ENCODE data around the gene SLC6A2. TPM values are rescaled to one million over a fixed set of nuclear protein-coding genes. Genes with fewer than 3 reads are reported as not detected.
"Not testable (repeated sequence)": the region's sequence is repeated elsewhere in the genome, so short reads cannot be mapped to it uniquely, and the experiment has no call there.

The SLC6A2 gene
- polyA plus RNA-seq, 1 donor = 0.12 TPM

- DNase-seq = no peak
- Histone ChIP-seq H3K4me1 (ENCODE audit: control insufficient read depth, insufficient read depth, low read length) (no peaks in the 10 kb centered on the region), H3K27me3 (ENCODE audit: control insufficient read depth, insufficient read depth, low read length) (no peaks in the 10 kb centered on the region), H3K36me3 (ENCODE audit: control insufficient read depth, insufficient read depth, low read length) (no peaks in the 10 kb centered on the region), H3K9me3 (ENCODE audit: control insufficient read depth, low read depth, low read length) (no peaks in the 10 kb centered on the region), H3K27ac (ENCODE audit: low read length) (no peak overlapping the region), H3K4me3 (ENCODE audit: low read length) (no peak overlapping the region)
- no CpG with 5 or more reads among the region's 4 CpGs for WGBS (ENCODE audit: insufficient coverage, low lambda C conversion rate)
Measured at GRCh38 chr16:55736671-55737070, 80.9 kb downstream of the SLC6A2 start.

GRCh38 chr16:55737318-55737717 lies 81.5 kb downstream of the SLC6A2 start:
- H3K4me3 ChIP-seq (ENCODE audit: low read length) = no peak overlapping the region
- H3K27me3 ChIP-seq (ENCODE audit: control insufficient read depth, insufficient read depth, low read length) = no peaks in the 10 kb centered on the region
- H3K36me3 ChIP-seq (ENCODE audit: control insufficient read depth, insufficient read depth, low read length) = no peaks in the 10 kb centered on the region
- H3K27ac ChIP-seq (ENCODE audit: low read length) = no peak overlapping the region
- H3K9me3 ChIP-seq (ENCODE audit: control insufficient read depth, low read depth, low read length) = no peaks in the 10 kb centered on the region
- no peaks in the 10 kb centered on the region for H3K4me1 ChIP-seq (ENCODE audit: control insufficient read depth, insufficient read depth, low read length)
- no CpG with 5 or more reads among the region's 3 CpGs for WGBS (ENCODE audit: insufficient coverage, low lambda C conversion rate)
- no peak for DNase-seq

GRCh38 chr16:55737966-55738365 lies 82.2 kb downstream of the SLC6A2 start:
- no peak overlapping the region for H3K4me3 ChIP-seq (ENCODE audit: low read length)
- H3K27me3 ChIP-seq (ENCODE audit: control insufficient read depth, insufficient read depth, low read length) = no peaks in the 10 kb centered on the region
- DNase-seq = no peak
- H3K4me1 ChIP-seq (ENCODE audit: control insufficient read depth, insufficient read depth, low read length) = no peaks in the 10 kb centered on the region
- no peak overlapping the region for H3K27ac ChIP-seq (ENCODE audit: low read length)
- no peaks in the 10 kb centered on the region for H3K36me3 ChIP-seq (ENCODE audit: control insufficient read depth, insufficient read depth, low read length)
- WGBS (ENCODE audit: insufficient coverage, low lambda C conversion rate) = 86% methylated on average over 1 of the region's 9 CpGs
- no peaks in the 10 kb centered on the region for H3K9me3 ChIP-seq (ENCODE audit: control insufficient read depth, low read depth, low read length)

- Histone ChIP-seq H3K27me3 (ENCODE audit: control insufficient read depth, insufficient read depth, low read length) (peaks cover 3% of the 10 kb centered on the region), H3K4me1 (ENCODE audit: control insufficient read depth, insufficient read depth, low read length) (no peaks in the 10 kb centered on the region), H3K9me3 (ENCODE audit: control insufficient read depth, low read depth, low read length) (no peaks in the 10 kb centered on the region), H3K27ac (ENCODE audit: low read length) (no peak overlapping the region), H3K4me3 (ENCODE audit: low read length) (no peak overlapping the region), H3K36me3 (ENCODE audit: control insufficient read depth, insufficient read depth, low read length) (no peaks in the 10 kb centered on the region)
- no peak for DNase-seq
- 50% methylated on average over 2 of the region's 4 CpGs for WGBS (ENCODE audit: insufficient coverage, low lambda C conversion rate)
Measured at GRCh38 chr16:55746081-55746480, 90.3 kb downstream of the SLC6A2 start.

GRCh38 chr16:55747785-55748184 lies 92.0 kb downstream of the SLC6A2 start:
- no peak overlapping the region for H3K4me3 ChIP-seq (ENCODE audit: low read length)
- H3K27me3 ChIP-seq (ENCODE audit: control insufficient read depth, insufficient read depth, low read length) = peaks cover 3% of the 10 kb centered on the region
- no peaks in the 10 kb centered on the region for H3K36me3 ChIP-seq (ENCODE audit: control insufficient read depth, insufficient read depth, low read length)
- no peak for DNase-seq
- no peaks in the 10 kb centered on the region for H3K4me1 ChIP-seq (ENCODE audit: control insufficient read depth, insufficient read depth, low read length)
- 100% methylated on average over 1 of the region's 4 CpGs for WGBS (ENCODE audit: insufficient coverage, low lambda C conversion rate)
- H3K27ac ChIP-seq (ENCODE audit: low read length) = no peak overlapping the region
- no peaks in the 10 kb centered on the region for H3K9me3 ChIP-seq (ENCODE audit: control insufficient read depth, low read depth, low read length)

GRCh38 chr16:55752465-55753144 lies 96.8 kb downstream of the SLC6A2 start:
- WGBS (ENCODE audit: insufficient coverage, low lambda C conversion rate) = no CpG with 5 or more reads among the region's 5 CpGs
- H3K9me3 ChIP-seq (ENCODE audit: control insufficient read depth, low read depth, low read length); H3K36me3 ChIP-seq (ENCODE audit: control insufficient read depth, insufficient read depth, low read length); H3K4me3 ChIP-seq (ENCODE audit: low read length); DNase-seq; H3K27ac ChIP-seq (ENCODE audit: low read length); H3K4me1 ChIP-seq (ENCODE audit: control insufficient read depth, insufficient read depth, low read length); H3K27me3 ChIP-seq (ENCODE audit: control insufficient read depth, insufficient read depth, low read length): not testable (repeated sequence)

GRCh38 chr16:55753145-55753631 lies 97.4 kb downstream of the SLC6A2 start:
- not testable (repeated sequence) for H3K27me3 ChIP-seq (ENCODE audit: control insufficient read depth, insufficient read depth, low read length); H3K36me3 ChIP-seq (ENCODE audit: control insufficient read depth, insufficient read depth, low read length); H3K27ac ChIP-seq (ENCODE audit: low read length); H3K4me1 ChIP-seq (ENCODE audit: control insufficient read depth, insufficient read depth, low read length); H3K9me3 ChIP-seq (ENCODE audit: control insufficient read depth, low read depth, low read length); H3K4me3 ChIP-seq (ENCODE audit: low read length); DNase-seq
- WGBS (ENCODE audit: insufficient coverage, low lambda C conversion rate) = 80% methylated on average over 1 of the region's 4 CpGs

Other genes starting within 250 kb of the SLC6A2 start
- 87.5 TPM for gene MMP2, start 176.8 kb upstream of the SLC6A2 start, polyA plus RNA-seq
- gene LPCAT2, start 146.9 kb upstream of the SLC6A2 start, polyA plus RNA-seq = 6.1 TPM
- gene CAPNS2, start 89.3 kb upstream of the SLC6A2 start, polyA plus RNA-seq = 0.09 TPM
- gene CES1, start 177.1 kb downstream of the SLC6A2 start, polyA plus RNA-seq = 27.7 TPM
- not detected for gene CES5A, start 219.4 kb downstream of the SLC6A2 start, polyA plus RNA-seq

Data from large intestine (tissue), 3 donors.